Activated T-helper 1 cell treated with anti-CD3 and anti-CD28 coated beads, Interleukin-12 subunit alpha, Interleukin-12 subunit beta, Interleukin-2, Interleukin-4 antibody, amounts not matched to agents 30 ng/mL and 10 ng/mL and 1 ng/mL, durations not matched to agents 14 hours and 24 hours and 36 hours (primary cell): Measurements from ENCODE around the gene RXRB. TPM values are rescaled to one million over a fixed set of nuclear protein-coding genes. Genes with fewer than 3 reads are reported as not detected.
"Not testable (repeated sequence)": the region's sequence is repeated elsewhere in the genome, so short reads cannot be mapped to it uniquely, and the experiment has no call there.

ENCODE experiments used
- DNase-seq: peaks from one replicate; pipeline ENCODE4 v3.0.0; 2021; ENCODE audit warnings: low spot score
- H3K27ac Mint-ChIP-seq: one replicate; pipeline ENCODE4 v1.8.0; 2021; ENCODE audit warnings: mild to moderate bottlenecking, mixed read lengths
- H3K27me3 Mint-ChIP-seq: one replicate; pipeline ENCODE4 v1.8.0; 2022; ENCODE audit warnings: mild to moderate bottlenecking, moderate library complexity, mixed read lengths; ENCODE audit not compliant: insufficient read depth
- H3K36me3 Mint-ChIP-seq: one replicate; pipeline ENCODE4 v1.8.0; 2021; ENCODE audit warnings: low read depth, mixed read lengths
- H3K4me1 Mint-ChIP-seq: one replicate; pipeline ENCODE4 v1.8.0; 2021; ENCODE audit warnings: low read depth, mixed read lengths
- H3K4me3 Mint-ChIP-seq: one replicate; pipeline ENCODE4 v1.8.0; 2021; ENCODE audit warnings: mild to moderate bottlenecking, moderate library complexity, mixed read lengths
- H3K9me3 Mint-ChIP-seq: one replicate; pipeline ENCODE4 v1.8.0; 2021; ENCODE audit warnings: mixed read lengths
- intact Hi-C: fragments of 100-400 bp; cut with micrococcal nuclease; formaldehyde crosslinking; loops from one replicate; pipeline ENCODE4 v1.15.1; 2024
- total RNA-seq: library from RNA; stranded (reverse); gene quantifications from 2 replicates; pipeline ENCODE4 v1.2.3, GENCODE V29; 2022

The RXRB gene
- total RNA-seq, 1 donor from 2014 or later: 47.4 TPM

GRCh38 chr6:33226503-33227120 is 26.1 kb upstream of the RXRB start:
- intact Hi-C loops, DNase-seq, H3K4me3 Mint-ChIP-seq, H3K36me3 Mint-ChIP-seq, H3K27ac Mint-ChIP-seq, H3K4me1 Mint-ChIP-seq, H3K9me3 Mint-ChIP-seq: not testable (repeated sequence)
- peaks cover 50% of the 10 kb centered on the region for H3K27me3 Mint-ChIP-seq

- intact Hi-C loops: no loop called here
- H3K27me3 Mint-ChIP-seq: peaks cover 51% of the 10 kb centered on the region
- H3K9me3 Mint-ChIP-seq: no peaks in the 10 kb centered on the region
- no peak overlapping the region for H3K4me3 Mint-ChIP-seq
- H3K27ac Mint-ChIP-seq: no peak overlapping the region
- peaks cover 3% of the 10 kb centered on the region for H3K36me3 Mint-ChIP-seq
- no peak for DNase-seq
- H3K4me1 Mint-ChIP-seq: peaks cover 18% of the 10 kb centered on the region
These were observed 17.2 kb upstream of the RXRB start for GRCh38 chr6:33217681-33218080.

- Mint-ChIP-seq H3K4me1 (peaks cover 21% of the 10 kb centered on the region), H3K27me3 (peaks cover 51% of the 10 kb centered on the region), H3K9me3 (no peaks in the 10 kb centered on the region), H3K27ac (no peak overlapping the region), H3K4me3 (no peak overlapping the region), H3K36me3 (peaks cover 8% of the 10 kb centered on the region)
- DNase-seq: no peak
- intact Hi-C loops: no loop called here
These were observed 16.8 kb upstream of the RXRB start for GRCh38 chr6:33217246-33217645.

- intact Hi-C loops: no loop called here
- Mint-ChIP-seq H3K27ac (no peak overlapping the region), H3K27me3 (peaks cover 47% of the 10 kb centered on the region), H3K36me3 (peaks cover 11% of the 10 kb centered on the region), H3K9me3 (no peaks in the 10 kb centered on the region), H3K4me3 (no peak overlapping the region), H3K4me1 (peaks cover 21% of the 10 kb centered on the region)
- no peak for DNase-seq
These were observed 15.7 kb upstream of the RXRB start for GRCh38 chr6:33216117-33216649.

- H3K4me1 Mint-ChIP-seq: peaks cover 21% of the 10 kb centered on the region
- H3K4me3 Mint-ChIP-seq: no peak overlapping the region
- H3K9me3 Mint-ChIP-seq: no peaks in the 10 kb centered on the region
- intact Hi-C loops: no loop called here
- no peak overlapping the region for H3K27ac Mint-ChIP-seq
- peaks cover 47% of the 10 kb centered on the region for H3K27me3 Mint-ChIP-seq
- peaks cover 14% of the 10 kb centered on the region for H3K36me3 Mint-ChIP-seq
- no peak for DNase-seq
These were observed 15.0 kb upstream of the RXRB start for GRCh38 chr6:33215271-33216116.

GRCh38 chr6:33213989-33214335 is 13.5 kb upstream of the RXRB start:
- no peak for DNase-seq
- intact Hi-C loops: no loop called here
- Mint-ChIP-seq H3K27ac (no peak overlapping the region), H3K27me3 (peaks cover 40% of the 10 kb centered on the region), H3K4me3 (no peak overlapping the region), H3K9me3 (no peaks in the 10 kb centered on the region), H3K4me1 (peaks cover 30% of the 10 kb centered on the region), H3K36me3 (peaks cover 24% of the 10 kb centered on the region)

DNA sequence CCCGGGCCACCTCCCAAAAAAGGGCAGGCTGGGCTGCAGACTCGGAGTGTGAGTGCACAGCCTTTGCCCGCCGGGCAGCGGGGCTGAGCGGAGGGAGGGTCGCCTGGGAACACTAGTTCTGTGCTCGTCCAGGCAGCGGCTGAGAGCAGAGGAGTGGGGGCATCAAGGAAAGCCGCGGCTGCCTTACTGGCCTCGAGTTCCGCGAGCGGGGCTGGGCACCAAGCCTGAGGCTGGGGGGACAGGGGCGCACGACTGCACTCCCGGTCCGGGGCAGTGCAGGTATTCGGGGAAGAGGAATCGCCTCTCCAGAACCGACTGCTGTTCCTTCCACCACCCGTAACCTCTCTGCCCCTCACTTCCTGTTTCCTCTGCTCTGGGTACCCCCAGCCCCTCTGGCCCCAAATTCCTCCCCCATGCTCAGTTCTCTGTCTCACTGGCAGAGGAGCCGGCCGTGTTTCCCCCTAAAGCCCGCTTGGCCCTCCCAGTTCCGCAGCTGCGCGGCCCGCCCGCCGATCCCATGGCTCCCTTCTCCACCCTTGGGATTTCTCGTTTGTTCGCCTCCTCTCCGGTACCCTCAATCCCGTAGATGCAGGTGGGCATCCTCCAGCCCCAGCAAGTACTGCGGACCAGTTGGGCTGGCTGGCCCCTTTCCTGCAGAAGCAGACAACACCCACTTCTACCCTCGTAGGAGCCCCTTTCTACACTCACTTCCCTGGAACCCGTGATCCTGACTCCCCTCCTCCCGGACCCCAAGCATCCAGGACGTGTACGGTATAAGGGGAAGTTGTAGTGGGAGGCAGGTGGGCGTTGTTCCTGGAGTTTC is 12.9 kb upstream of the RXRB start:
- H3K27me3 Mint-ChIP-seq: peaks cover 39% of the 10 kb centered on the region
- peaks cover 26% of the 10 kb centered on the region for H3K36me3 Mint-ChIP-seq
- peaks cover 34% of the 10 kb centered on the region for H3K4me1 Mint-ChIP-seq
- DNase-seq: no peak
- peak overlapping the region; percentile 66 for H3K4me3 Mint-ChIP-seq
- intact Hi-C loops: no loop called here
- H3K27ac Mint-ChIP-seq: no peak overlapping the region
- no peaks in the 10 kb centered on the region for H3K9me3 Mint-ChIP-seq

- peaks cover 34% of the 10 kb centered on the region for H3K4me1 Mint-ChIP-seq
- no peaks in the 10 kb centered on the region for H3K9me3 Mint-ChIP-seq
- no peak overlapping the region for H3K27ac Mint-ChIP-seq
- peaks cover 26% of the 10 kb centered on the region for H3K36me3 Mint-ChIP-seq
- peaks cover 34% of the 10 kb centered on the region for H3K27me3 Mint-ChIP-seq
- intact Hi-C loops: no loop called here
- H3K4me3 Mint-ChIP-seq: no peak overlapping the region
- no peak for DNase-seq
These were observed 12.3 kb upstream of the RXRB start for GRCh38 chr6:33212857-33213165.

GRCh38 chr6:33211666-33212422 is 11.4 kb upstream of the RXRB start:
- no peak for DNase-seq
- H3K4me1 Mint-ChIP-seq: peaks cover 34% of the 10 kb centered on the region

DNA sequence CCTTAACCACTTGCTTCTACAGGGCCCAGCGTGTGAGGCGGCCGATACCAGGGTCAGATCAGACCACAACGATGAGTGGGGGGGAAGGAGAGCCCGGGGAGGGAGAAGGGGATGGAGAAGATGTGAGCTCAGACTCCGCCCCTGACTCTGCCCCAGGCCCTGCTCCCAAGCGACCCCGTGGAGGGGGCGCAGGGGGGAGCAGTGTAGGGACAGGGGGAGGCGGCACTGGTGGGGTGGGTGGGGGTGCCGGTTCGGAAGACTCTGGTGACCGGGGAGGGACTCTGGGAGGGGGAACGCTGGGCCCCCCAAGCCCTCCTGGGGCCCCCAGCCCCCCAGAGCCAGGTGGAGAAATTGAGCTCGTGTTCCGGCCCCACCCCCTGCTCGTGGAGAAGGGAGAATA is 10.7 kb upstream of the RXRB start:
- H3K4me3 Mint-ChIP-seq: no peak overlapping the region

More at GRCh38 chr6:33211666-33212422, 11.4 kb upstream of the RXRB start:
- Mint-ChIP-seq H3K36me3 (peaks cover 26% of the 10 kb centered on the region), H3K27ac (no peak overlapping the region), H3K27me3 (peaks cover 34% of the 10 kb centered on the region), H3K4me3 (no peak overlapping the region), H3K9me3 (no peaks in the 10 kb centered on the region)
- intact Hi-C loops: no loop called here

DNA sequence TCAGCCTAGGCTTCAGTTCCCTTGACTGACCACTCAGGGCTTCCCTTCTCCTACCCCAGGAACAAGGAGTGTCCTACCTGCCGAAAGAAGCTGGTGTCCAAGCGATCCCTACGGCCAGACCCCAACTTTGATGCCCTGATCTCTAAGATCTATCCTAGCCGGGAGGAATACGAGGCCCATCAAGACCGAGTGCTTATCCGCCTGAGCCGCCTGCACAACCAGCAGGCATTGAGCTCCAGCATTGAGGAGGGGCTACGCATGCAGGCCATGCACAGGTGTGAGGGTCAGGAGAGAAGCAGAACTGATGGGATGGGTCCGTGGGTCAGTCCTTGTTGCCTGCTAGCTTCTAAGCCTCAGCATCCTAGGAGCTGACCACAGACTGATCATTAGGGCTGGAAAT is 9.4 kb upstream of the RXRB start:
- Mint-ChIP-seq H3K4me3 (peak overlapping the region; percentile 31), H3K4me1 (peaks cover 50% of the 10 kb centered on the region), H3K36me3 (peaks cover 27% of the 10 kb centered on the region), H3K27ac (no peak overlapping the region), H3K9me3 (no peaks in the 10 kb centered on the region), H3K27me3 (peaks cover 29% of the 10 kb centered on the region)
- no peak for DNase-seq
- intact Hi-C loops: loop anchor here (10.0 kb wide), 3 partner anchors 365 to 1545 kb away; partner anchors contain the start of genes C6orf47, CSNK2B, GPANK1 and LY6G5B

More for the DNA sequence above, 10.7 kb upstream of the RXRB start:
- no peaks in the 10 kb centered on the region for H3K9me3 Mint-ChIP-seq
- peaks cover 34% of the 10 kb centered on the region for H3K27me3 Mint-ChIP-seq
- H3K36me3 Mint-ChIP-seq: peaks cover 26% of the 10 kb centered on the region
- intact Hi-C loops: no loop called here
- H3K27ac Mint-ChIP-seq: no peak overlapping the region
- DNase-seq: no peak
- peaks cover 37% of the 10 kb centered on the region for H3K4me1 Mint-ChIP-seq
